ENCODE results near the gene DHRS12.

The DHRS12 gene

DNA sequence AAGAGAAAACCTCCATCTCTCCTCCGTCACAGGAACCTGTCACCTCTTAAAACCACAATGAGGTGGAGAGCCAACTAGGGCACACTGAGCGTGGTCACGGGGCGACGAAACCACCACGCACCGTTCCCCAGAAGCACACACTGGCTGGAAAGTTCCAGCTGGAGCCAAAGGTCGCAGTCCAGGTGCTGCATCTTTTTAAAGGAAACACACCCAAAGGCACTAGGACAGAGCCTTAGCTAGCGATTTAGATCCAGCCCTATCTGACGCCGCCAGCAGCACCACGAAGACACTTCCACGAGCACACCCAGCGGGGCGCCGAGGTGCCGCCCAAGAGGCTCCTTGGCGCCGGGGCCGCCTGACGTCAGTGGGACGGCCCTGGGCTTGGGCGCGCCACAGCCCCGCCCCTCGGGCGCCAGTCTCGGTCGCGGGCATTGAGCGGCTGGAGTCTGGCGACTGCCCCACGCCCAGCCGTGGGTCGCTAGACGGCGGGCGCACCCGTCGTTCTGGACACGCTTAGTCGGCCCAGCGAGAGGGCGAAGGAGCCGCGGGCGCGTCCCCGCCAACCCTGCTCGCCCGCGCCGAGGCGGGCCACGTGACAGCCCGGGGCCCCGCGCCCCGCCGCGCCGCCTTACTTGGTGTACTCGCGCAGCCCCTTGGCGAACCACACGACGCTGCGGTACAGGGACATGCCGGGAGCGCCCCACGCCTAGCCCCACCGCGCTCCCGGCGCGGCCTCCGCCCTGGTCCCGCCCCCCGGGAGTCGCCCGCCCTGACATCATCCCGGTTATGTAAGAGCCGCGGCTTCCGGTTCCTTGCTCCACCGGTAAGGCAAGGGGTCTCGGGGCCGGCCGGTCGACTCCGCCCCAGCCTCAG lies at the start of gene DHRS12:
DHRS12 (minus strand) TSS at position 742 of the 873 bp plus-strand sequence. CDS start 4,504 bp downstream, outside the sequence.
- peak; percentile 83 to 86 for DNase-seq

- DNase-seq: peak; percentile 33 to 46
Observed at GRCh38 chr13:51849145-51850101, 45.5 kb upstream of the DHRS12 start.

DNA sequence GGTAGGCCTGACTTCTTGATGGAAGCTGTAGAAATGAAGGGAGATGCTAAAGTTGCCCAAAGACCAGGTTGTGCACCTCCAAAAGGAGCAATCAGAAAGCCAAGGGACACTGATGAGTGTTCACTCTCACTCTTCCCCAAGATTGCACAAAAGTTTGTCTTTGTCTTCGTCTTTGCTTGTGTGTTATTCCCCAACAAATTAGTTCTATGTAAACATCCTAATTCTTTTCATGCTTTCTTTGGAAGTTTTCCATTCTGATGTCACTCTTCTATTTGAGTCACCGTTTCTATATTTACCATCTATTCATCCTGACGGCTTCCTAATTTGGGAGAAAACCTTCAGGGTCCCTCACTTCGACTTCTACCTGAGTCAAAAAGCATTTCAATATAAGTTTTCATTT lies 44.7 kb upstream of the DHRS12 start:
- DNase-seq: no peak

GRCh38 chr13:51846756-51847155 lies 42.8 kb upstream of the DHRS12 start:
- DNase-seq: no peak

DNA sequence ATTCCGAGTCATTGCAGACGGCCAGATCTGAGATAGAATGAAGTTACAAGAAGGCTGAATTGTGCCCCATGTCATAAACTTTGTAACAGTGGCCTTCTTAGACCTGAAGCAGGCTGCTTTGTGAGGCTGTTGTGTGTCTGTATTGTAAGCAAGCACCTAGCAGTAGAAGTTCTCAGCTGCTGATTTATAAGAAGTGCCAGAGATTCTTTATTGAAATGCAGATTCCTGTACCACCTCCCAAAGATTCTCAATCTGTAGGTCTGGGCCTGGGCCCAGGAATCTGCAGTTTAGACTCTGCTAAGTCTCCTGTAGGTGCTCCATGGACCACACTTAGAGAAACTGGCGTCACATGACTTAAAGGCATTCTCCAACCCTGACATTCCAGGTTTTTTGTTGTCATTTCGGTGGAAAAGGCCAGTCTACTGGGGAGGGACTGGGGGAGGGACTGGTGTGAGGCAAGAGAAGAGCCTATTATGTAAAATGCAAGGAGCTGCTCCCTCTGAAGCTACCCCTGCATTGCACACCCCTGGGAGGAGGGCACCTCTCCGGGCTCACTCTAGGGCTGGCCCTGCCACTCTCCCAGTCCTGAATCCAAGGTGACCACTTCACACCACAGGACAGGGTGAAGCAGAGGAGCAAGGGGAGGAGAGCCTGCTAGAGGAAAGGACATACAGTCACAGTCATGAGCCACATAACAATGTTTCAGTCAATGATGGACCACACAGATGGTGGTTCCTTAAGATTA lies 41.8 kb upstream of the DHRS12 start:
- DNase-seq: no peak

- DNase-seq: peak in 1 of 2 experiments; percentile 10
Observed at GRCh38 chr13:51844862-51845573, 41.1 kb upstream of the DHRS12 start, which contains the start of gene TMEM272. Gene TMEM272 (minus strand): TSS chr13:51845177. CDS start chr13:51838530, 6,647 bp downstream.

DNA sequence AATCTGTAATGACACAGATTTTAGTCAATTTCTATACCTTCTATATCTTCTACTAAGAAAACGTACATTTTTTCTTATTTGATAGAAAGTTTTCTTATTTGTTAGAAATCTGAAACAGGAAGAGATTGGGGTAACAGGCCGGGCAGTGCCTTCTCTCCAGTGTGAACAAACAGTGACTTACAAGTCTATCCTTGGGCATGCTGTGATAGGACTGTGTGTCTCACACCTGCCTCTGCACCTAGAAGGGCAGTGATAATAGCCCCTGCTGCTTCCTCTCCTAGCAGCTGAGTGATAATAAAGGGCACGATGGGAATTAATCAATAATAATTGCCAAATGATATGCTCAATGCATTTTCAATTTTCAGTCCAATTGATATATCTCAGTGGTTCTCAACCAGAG lies 39.6 kb upstream of the DHRS12 start:
- DNase-seq: no peak

DNA sequence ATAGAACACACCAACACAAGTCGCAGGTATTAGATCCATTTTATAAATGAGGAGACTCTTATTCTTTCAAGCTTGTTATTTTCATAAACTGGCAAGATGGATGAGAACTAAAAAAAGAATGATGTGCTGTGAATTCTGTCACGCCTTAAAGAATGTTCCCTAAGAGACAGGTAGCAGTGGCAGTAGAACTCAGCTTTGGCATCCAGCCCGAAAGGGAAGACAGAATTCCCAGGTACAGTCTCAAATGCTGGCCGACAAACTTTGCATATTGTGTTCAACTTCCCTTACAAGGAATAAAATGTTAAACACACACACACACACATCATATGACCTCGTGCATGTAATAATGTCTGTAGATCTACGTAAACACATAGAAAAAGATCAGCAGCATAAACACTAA lies 37.8 kb upstream of the DHRS12 start:
- DNase-seq: no peak

DNA sequence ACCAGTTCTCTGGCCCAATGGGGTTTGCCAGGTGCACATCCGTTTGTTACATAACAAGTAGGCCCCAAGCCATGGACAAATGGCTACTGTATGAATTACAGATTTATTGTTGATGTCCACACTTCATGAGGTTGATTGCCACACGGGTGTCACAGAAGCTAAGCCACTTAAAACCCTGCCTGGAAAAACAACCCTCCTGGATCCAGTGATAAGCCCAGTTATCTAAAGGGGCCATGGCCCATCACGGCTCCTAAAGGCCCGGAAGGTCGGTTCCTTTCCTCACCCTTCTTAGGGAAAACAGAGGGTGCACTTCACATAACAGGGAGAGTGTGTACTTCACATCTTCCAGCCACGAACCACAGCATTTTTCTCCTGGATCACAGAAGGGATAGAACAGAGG lies 37.0 kb upstream of the DHRS12 start:
- no peak for DNase-seq

DNA sequence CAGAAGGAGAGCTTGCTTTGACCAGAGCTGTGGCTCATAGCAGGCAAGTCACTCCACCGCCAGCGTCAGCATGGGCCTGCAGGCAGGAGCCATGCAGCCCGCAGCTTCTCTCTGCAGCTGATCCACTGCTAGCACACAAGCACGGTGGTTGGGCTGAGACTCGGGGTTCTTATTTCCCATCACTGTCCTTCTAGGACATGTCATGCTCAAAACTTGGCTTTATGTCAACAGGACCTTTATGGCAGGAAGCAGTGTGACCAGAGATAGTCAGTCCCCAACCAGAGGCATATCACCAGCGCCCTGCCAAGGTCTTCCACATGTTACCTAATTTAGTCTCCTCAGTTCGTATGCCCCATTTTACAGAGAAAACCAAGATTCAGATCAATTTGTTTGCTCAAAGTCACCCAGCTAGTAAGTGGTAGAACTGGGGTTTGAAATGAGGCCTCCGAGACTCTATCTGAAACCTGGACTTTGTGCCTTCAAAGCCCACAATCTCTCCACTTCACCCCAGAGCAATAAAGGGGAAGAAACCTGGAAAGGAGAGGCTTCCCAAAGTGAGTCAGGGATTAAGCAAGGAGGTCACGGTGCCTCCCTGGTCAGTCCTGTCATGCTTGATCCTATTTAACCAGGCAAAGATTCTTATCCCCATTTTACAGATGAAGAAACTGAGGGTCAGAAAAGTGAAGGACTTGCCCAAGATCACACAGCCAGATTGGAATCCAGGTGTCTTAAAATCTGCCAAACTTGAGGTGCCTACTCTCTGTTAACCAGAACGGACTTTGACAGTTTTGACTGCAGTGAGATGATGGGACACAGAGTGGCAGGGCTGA lies 36.0 kb upstream of the DHRS12 start:
- DNase-seq: no peak

GRCh38 chr13:51838240-51838846 lies 34.4 kb upstream of the DHRS12 start:
- DNase-seq: no peak

DNA sequence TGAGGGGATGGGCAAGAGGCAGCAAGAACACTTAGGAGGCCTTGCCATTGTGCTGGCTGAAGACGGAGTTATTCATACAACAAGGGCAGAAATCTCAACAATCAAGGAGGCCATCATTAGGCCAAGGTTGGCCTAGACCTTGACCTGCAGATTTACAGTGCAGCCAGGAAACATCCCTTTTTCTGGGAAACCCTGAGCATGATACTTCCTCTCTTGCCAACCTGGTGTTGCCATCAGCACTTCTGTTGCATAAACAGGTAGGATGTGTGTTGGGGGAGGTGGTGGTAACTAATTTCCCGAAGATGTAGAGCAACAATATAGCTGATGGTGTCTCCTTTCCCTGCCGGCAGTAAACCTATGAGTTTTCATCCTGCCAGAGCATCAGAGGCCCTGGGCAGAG lies 33.1 kb upstream of the DHRS12 start:
- DNase-seq: no peak

DNA sequence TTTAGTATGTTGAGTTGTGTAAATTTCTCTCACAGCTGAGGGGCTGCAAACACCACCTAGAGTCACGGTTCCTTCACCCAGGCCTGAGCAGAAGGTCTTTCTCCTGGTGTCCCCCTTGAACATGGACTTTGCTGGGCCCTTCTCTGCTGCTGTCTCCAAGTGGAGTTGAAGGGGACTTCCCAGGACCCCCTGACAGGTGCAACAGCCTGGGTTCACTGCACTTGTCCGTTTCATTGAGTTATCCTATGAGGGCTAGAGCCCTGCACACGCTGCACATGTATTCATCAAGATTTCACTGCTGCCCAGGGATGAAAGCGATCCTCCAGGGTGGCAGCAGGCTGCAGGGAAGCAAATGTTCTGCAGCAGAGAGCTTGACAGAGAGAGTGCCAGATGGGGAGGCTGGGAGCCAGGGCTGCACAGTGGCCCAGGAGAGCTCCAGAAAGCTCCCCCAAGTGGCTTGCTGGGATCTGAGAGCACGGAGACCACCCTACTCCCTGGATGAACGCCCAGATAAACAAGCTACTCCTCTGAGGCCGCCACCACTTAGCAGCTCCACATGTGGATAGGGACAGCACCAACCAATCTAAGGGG lies 30.7 kb upstream of the DHRS12 start:
- DNase-seq: no peak

- no peak for DNase-seq
Observed at GRCh38 chr13:51833980-51834379, 30.0 kb upstream of the DHRS12 start.

- peak; percentile 84 to 88 for DNase-seq
Observed at GRCh38 chr13:51832471-51833152, 28.6 kb upstream of the DHRS12 start.

- no peak for DNase-seq
Observed at GRCh38 chr13:51831519-51831918, 27.6 kb upstream of the DHRS12 start.

GRCh38 chr13:51829568-51829899 lies 25.6 kb upstream of the DHRS12 start:
- no peak for DNase-seq

DNA sequence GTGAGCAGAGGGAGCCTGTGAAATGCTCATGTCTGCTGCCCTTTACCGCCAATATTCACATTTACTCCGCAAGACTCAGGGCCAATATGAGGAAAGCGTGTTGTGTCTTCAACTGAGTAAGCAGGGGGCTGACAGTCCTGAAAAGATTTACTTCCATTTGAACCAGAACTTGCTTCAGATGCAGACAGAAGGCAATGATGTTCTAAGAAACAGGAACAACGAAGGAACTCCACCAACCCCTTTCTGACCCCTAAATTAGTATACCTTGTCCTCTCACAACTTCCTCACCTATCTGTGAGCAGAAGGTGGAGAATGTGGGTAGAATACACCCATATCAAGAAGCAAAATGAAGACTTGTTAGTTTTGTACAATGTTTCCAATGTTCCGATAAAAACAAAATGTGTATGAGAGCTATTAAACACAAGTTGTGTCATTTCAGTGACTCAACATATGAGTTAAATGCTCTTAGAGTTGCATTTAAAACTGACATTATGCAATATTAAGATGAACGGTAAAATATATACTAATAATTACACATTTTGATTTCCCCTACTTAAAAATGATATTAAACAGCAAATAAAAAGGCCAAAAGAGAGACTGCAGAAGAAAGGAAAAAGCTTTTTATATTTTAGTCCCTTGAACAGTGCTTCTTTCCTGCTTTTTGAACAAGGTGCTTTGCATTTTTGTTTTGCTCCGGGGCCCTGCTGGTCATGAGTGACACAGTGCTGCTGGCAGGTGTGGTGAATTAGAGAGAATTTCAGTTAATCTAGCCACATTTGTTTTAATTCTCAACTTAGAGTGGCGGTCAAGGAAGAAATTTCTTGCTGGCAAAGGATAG lies 25.0 kb upstream of the DHRS12 start:
- peak in 1 of 2 experiments; percentile 19 for DNase-seq

- DNase-seq: peak; percentile 88 to 92
Observed at GRCh38 chr13:51827254-51827653, 23.3 kb upstream of the DHRS12 start.
